GM12878 (cell line): ENCODE measurements around the gene MEOX1. TPM values are rescaled to one million over a fixed set of nuclear protein-coding genes. Genes with fewer than 3 reads are reported as not detected.

Experiments used
- ATAC-seq: fragments of 200-7000 bp; cut with Tn5 transposase; 3 replicates; pipeline ENCODE4 v1.9.1; 2020; ENCODE audit warnings: mild to moderate bottlenecking, moderate library complexity
- BruUV-seq: library from RNA; stranded (reverse); fragments of 400-500 nt; replicated peaks from 2 replicates; lab custom pipeline; 2021; lab: Mats Ljungman, UMichigan
- CTCF ChIA-PET: fragments of 300-600 bp; sonication (Branson Sonifier 250); formaldehyde crosslinking; extraction: SDS; loops from one replicate; lab custom pipeline; 2021; ENCODE audit warnings: inconsistent platforms; lab: Yijun Ruan, JAX
- POLR2A ChIA-PET: fragments of 350-600 bp; formaldehyde crosslinking; extraction: SDS; loops from one replicate; lab custom pipeline; 2021; ENCODE audit warnings: inconsistent platforms; lab: Charles Lee
- RAD21 ChIA-PET: fragments of 300-600 bp; sonication (Branson Sonifier 250); formaldehyde crosslinking; loops from one replicate; lab custom pipeline; 2023; ENCODE audit warnings: antibody characterized with exemption; ENCODE audit not compliant: unreplicated experiment; lab: Charles Lee
- SMC1A ChIA-PET: fragments of 300-600 bp; sonication (Branson Sonifier 250); formaldehyde crosslinking; loops from one replicate; lab custom pipeline; 2023; ENCODE audit not compliant: unreplicated experiment, uncharacterized antibody; lab: Charles Lee
- DNase-seq: peaks from one replicate; pipeline ENCODE4 v3.0.0-alpha.2; 2011; ENCODE audit warnings: low read depth, low spot score
- FAIRE-seq: peaks from 3 replicates; lab custom pipeline; 2011; peaks lifted over from hg19 to GRCh38; lab: Jason Lieb, UNC
- H2AFZ ChIP-seq: 2 replicates; pipeline ENCODE4 v1.6.0; 2011; ENCODE audit warnings: low read depth, low read length, control low read depth; ENCODE audit not compliant: control insufficient read depth
- H3K27ac ChIP-seq: 2 replicates; pipeline ENCODE4 v1.5.1; 2011; ENCODE audit warnings: control low read depth; ENCODE audit not compliant: control insufficient read depth, insufficient read depth
- H3K27me3 ChIP-seq, 2 experiments: replicated peaks in 1 of 2; 2 replicates each; pipeline versions ENCODE4 v1.6.0 to v1.6.1; 2011; ENCODE audit warnings: low read length in 1 of 2; ENCODE audit not compliant: control insufficient read depth in 2 of 2, insufficient read depth in 2 of 2
- H3K36me3 ChIP-seq, 2 experiments: 2 replicates each; pipeline ENCODE4 v1.5.1; 2011; ENCODE audit warnings: low read length in 1 of 2; ENCODE audit not compliant: control insufficient read depth in 2 of 2, insufficient read depth in 2 of 2
- H3K4me1 ChIP-seq: 2 replicates; pipeline ENCODE4 v1.6.1; 2011; ENCODE audit warnings: mild to moderate bottlenecking, low read length, moderate library complexity, mixed read lengths; ENCODE audit not compliant: control insufficient read depth, insufficient read depth
- H3K4me2 ChIP-seq: 2 replicates; pipeline ENCODE4 v1.6.0; 2011; ENCODE audit warnings: control low read depth; ENCODE audit not compliant: control insufficient read depth, insufficient read depth
- H3K4me3 ChIP-seq: fragments of 200-600 bp; sonication (generic); 2 replicates; pipeline ENCODE4 v1.5.1; 2016
- H3K79me2 ChIP-seq: 2 replicates; pipeline ENCODE4 v1.6.0; 2011; ENCODE audit warnings: low read length; ENCODE audit not compliant: control insufficient read depth, insufficient read depth
- H3K9ac ChIP-seq: 2 replicates; pipeline ENCODE4 v1.8.0; 2011; ENCODE audit warnings: low read length, control low read depth, mixed read lengths; ENCODE audit not compliant: control insufficient read depth, insufficient read depth
- H3K9me3 ChIP-seq: replicated peaks from 3 replicates; pipeline ENCODE4 v1.5.1; 2011; ENCODE audit warnings: mild to moderate bottlenecking, low read length; ENCODE audit not compliant: control insufficient read depth, insufficient read depth
- H4K20me1 ChIP-seq: 2 replicates; pipeline ENCODE4 v1.6.0; 2011; ENCODE audit not compliant: control insufficient read depth, insufficient read depth
- CBFB ChIP-seq: IDR thresholded peaks from 2 replicates; pipeline ENCODE4 v1.6.1; 2016; ENCODE audit warnings: antibody characterized with exemption, low read depth
- IKZF2 ChIP-seq, 2 experiments: fragments of 450-650 bp; IDR thresholded peaks; 2 replicates each; pipeline ENCODE4 v1.6.1; 2017; ENCODE audit warnings: mild to moderate bottlenecking in 2 of 2, moderate library complexity in 2 of 2
- NFYA ChIP-seq: IDR thresholded peaks from 2 replicates; pipeline ENCODE4 v1.6.1; 2011; ENCODE audit warnings: low read depth, mild to moderate bottlenecking, low read length, improper control_type of control experiment, borderline replicate concordance
- NR2F1 ChIP-seq: fragments of 450-650 bp; conservative IDR thresholded peaks from 2 replicates; pipeline ENCODE4 v1.6.1; 2017; ENCODE audit warnings: mild to moderate bottlenecking
- SKIL ChIP-seq: fragments of 450-650 bp; IDR thresholded peaks from 2 replicates; pipeline ENCODE4 v1.6.1; 2017; ENCODE audit warnings: mild to moderate bottlenecking, low read depth, inconsistent platforms; ENCODE audit not compliant: poor library complexity, severe bottlenecking
- SMAD1 ChIP-seq: fragments of 450-650 bp; IDR thresholded peaks from 2 replicates; pipeline ENCODE4 v1.6.1; 2018; ENCODE audit warnings: mild to moderate bottlenecking, low read depth; ENCODE audit not compliant: partially characterized antibody
- SP1 ChIP-seq: IDR thresholded peaks from one replicate; pipeline ENCODE4 v1.6.1; 2011; ENCODE audit warnings: low read depth, low read length
- USF1 ChIP-seq: IDR thresholded peaks from 2 replicates; pipeline ENCODE4 v1.6.1; 2011; ENCODE audit warnings: borderline replicate concordance, low read depth, mild to moderate bottlenecking, moderate library complexity, mixed read lengths, low read length; ENCODE audit not compliant: insufficient read depth; ENCODE audit errors: extremely low read length
- YBX1 ChIP-seq: fragments of 450-650 bp; IDR thresholded peaks from 2 replicates; pipeline ENCODE4 v1.6.1; 2016; ENCODE audit warnings: antibody characterized with exemption
- ZBTB33 ChIP-seq: fragments of 450-650 bp; IDR thresholded peaks from 2 replicates; pipeline ENCODE4 v1.6.1; 2017; ENCODE audit warnings: mild to moderate bottlenecking
- ZNF207 ChIP-seq: fragments of 450-650 bp; IDR thresholded peaks from 2 replicates; pipeline ENCODE4 v1.6.1; 2014; ENCODE audit warnings: antibody characterized with exemption, mild to moderate bottlenecking, borderline replicate concordance
- WGBS: methylation state at CpG from one replicate; pipeline ENCODE4 v1.1.6; 2016; ENCODE audit warnings: low lambda C conversion rate; ENCODE audit not compliant: insufficient replicate concordance, insufficient coverage; ENCODE audit errors: missing lambda C conversion rate; 5-methylcytosine and 5-hydroxymethylcytosine counted together
- in situ Hi-C: fragments of 300-500 bp; cut with MboI; formaldehyde crosslinking; loops from 9 replicates; pipeline ENCODE4 v1.14.3; 2018; ENCODE audit warnings: mixed read lengths
- intact Hi-C: fragments of 100-400 bp; cut with micrococcal nuclease; formaldehyde crosslinking; loops from one replicate; pipeline ENCODE4 v1.14.2; 2022; ENCODE audit not compliant: unreplicated experiment
- polyA plus RNA-seq, 11 experiments: library from polyadenylated mRNA; depleted of rRNA in 4 of 11; unstranded in 6 of 11; stranded (reverse) in 5 of 11; fragments of >200 nt; fragmentation: Nextera tagmentation in 4 of 11; fragmentation: Illumina TruSeq in 1 of 11; extraction: Ambion mirVana in 4 of 11; extraction: Trizol in 1 of 11; gene quantifications; 1 replicate in 1 of 11; 2 replicates in 10 of 11; pipeline versions ENCODE4 v1.2.1 to v1.2.3, GENCODE V29; 2011 to 2016; ENCODE audit warnings: inconsistent platforms in 2 of 11, missing spikeins in 2 of 11, low read depth in 1 of 11
- total RNA-seq, 4 experiments: library from RNA; depleted of rRNA in 3 of 4; stranded (reverse); fragments of >200 nt in 3 of 4; fragmentation: Illumina TruSeq in 1 of 4; extraction: Trizol in 1 of 4; gene quantifications; 2 replicates each; pipeline versions ENCODE4 v1.2.1 to v1.2.3, GENCODE V29; 2013 to 2021

The MEOX1 gene
- total and polyA plus RNA-seq, 10 of the 15 experiments (the other 5 are each of a cell fraction or from before 2014, with no cell fraction given) = 0.19 to 9.4 (median 0.46) TPM

GRCh38 chr17:43676471-43676870 is 14.7 kb upstream of the MEOX1 start:
- TF ChIP-seq YBX1 (no peak), NR2F1 (0 out of 2 replicates have a peak, but pooled peaks have one; percentile 31)
- no TSS peak for BruUV-seq
- FAIRE-seq (no peak), DNase-seq (no peak), ATAC-seq (no peak)
- H3K4me2 ChIP-seq = no peak overlapping the region
- H3K9me3 ChIP-seq = no peaks in the 10 kb centered on the region
- H3K36me3 ChIP-seq = no peaks in the 10 kb centered on the region
- H3K27me3 ChIP-seq = no peaks in the 10 kb centered on the region
- no peak overlapping the region for H3K4me3 ChIP-seq
- SMC1A ChIA-PET = interaction anchor here (1.0 to 3.5 kb wide), 2 partner anchors 84 to 159 kb away, joined by 3 to 18 read pairs; no protein-coding TSS in a partner anchor
- in situ Hi-C loops (no loop called here), intact Hi-C loops (no loop called here)
- WGBS = 0% methylated on average over 2 of the region's 3 CpGs
- peaks cover 21% of the 10 kb centered on the region for H3K4me1 ChIP-seq
- H3K79me2 ChIP-seq = no peaks in the 10 kb centered on the region
- RAD21 ChIA-PET = interaction anchor here (0.9 to 1.0 kb wide), 2 partner anchors 193 to 282 kb away, joined by 3 to 4 read pairs; partner anchors contain the start of gene DHX8
- CTCF ChIA-PET = interaction anchor here (0.9 kb wide), 2 partner anchors 283 to 316 kb away, joined by 3 to 4 read pairs; no protein-coding TSS in a partner anchor
- no peaks in the 10 kb centered on the region; the same call in 1 of the 2 replicates for H4K20me1 ChIP-seq
- POLR2A ChIA-PET = interaction anchor here (0.7 kb wide), 1 partner anchor 17 kb away, joined by 3 read pairs; no protein-coding TSS in a partner anchor
- H2AFZ ChIP-seq = no peak overlapping the region
- no peak overlapping the region for H3K9ac ChIP-seq
- no peak overlapping the region for H3K27ac ChIP-seq

GRCh38 chr17:43674394-43674793 is 12.7 kb upstream of the MEOX1 start:
- Histone ChIP-seq H3K4me1 (peaks cover 40% of the 10 kb centered on the region), H3K9ac (no peak overlapping the region), H3K4me2 (no peak overlapping the region), H3K9me3 (no peaks in the 10 kb centered on the region), H3K4me3 (no peak overlapping the region), H3K27ac (no peak overlapping the region), H3K27me3 (no peaks in the 10 kb centered on the region), H2AFZ (no peak overlapping the region), H3K79me2 (no peaks in the 10 kb centered on the region), H4K20me1 (no peaks in the 10 kb centered on the region; the same call in 1 of the 2 replicates), H3K36me3 (no peaks in the 10 kb centered on the region)
- intact Hi-C loops = no loop called here
- BruUV-seq = no TSS peak
- in situ Hi-C loops = loop anchor here (5.0 to 25.0 kb wide), 2 partner anchors 97 to 462 kb away; partner anchors contain the start of gene TMEM106A
- FAIRE-seq (no peak), DNase-seq (no peak), ATAC-seq (no peak)
- CTCF ChIA-PET = interaction anchor here (0.8 to 6.0 kb wide), 25 partner anchors 8 to 306 kb away, joined by 3 to 55 read pairs (median 5); partner anchors contain the start of genes DHX8 and MEOX1
- 34% methylated on average over 5 of the region's 5 CpGs for WGBS
- SMC1A ChIA-PET = interaction anchor here (0.6 to 5.4 kb wide), 19 partner anchors 8 to 281 kb away, joined by 3 to 33 read pairs (median 4); partner anchors contain the start of genes DHX8 and ETV4
- POLR2A ChIA-PET = interaction anchor here (1.5 kb wide), 1 partner anchor 18 kb away, joined by 3 read pairs; no protein-coding TSS in a partner anchor
- RAD21 ChIA-PET = interaction anchor here (0.6 to 5.7 kb wide), 15 partner anchors 14 to 280 kb away, joined by 3 to 334 read pairs (median 4); partner anchors contain the start of genes DHX8, ETV4 and MEOX1
- TF ChIP-seq SMAD1 (no peak), SKIL (no peak), ZNF207 (no peak), IKZF2 (IDR thresholded peaks at IDR 0.05) (no peak), NFYA (no peak), SP1 (no peak), USF1 (no peak), ZBTB33 (no peak), CBFB (no peak)
